HEK293 (cell line): ENCODE data around the gene LSM2.

ENCODE experiments used
- CTCF ChIA-PET: fragments of 350-600 bp; formaldehyde crosslinking; extraction: SDS; loops from one replicate; lab custom pipeline; 2021; ENCODE audit warnings: antibody characterized with exemption; lab: Yijun Ruan, JAX
- POLR2A ChIA-PET: fragments of 300-600 bp; formaldehyde crosslinking; extraction: SDS; loops from one replicate; lab custom pipeline; 2020; ENCODE audit warnings: antibody characterized with exemption, inconsistent platforms; lab: Yijun Ruan, JAX
- H3K27ac ChIP-seq: fragments of 200-500 bp; sonication (Bioruptor generic); 2 replicates; pipeline ENCODE4 v1.5.1; 2014; ENCODE audit warnings: low read depth, low read length, control low read depth, inconsistent platforms; ENCODE audit errors: extremely low read depth
- H3K36me3 ChIP-seq, 2 experiments: fragments of 200-500 bp in 1 of 2; sonication (Bioruptor generic) in 1 of 2; 1 replicate in 1 of 2; 2 replicates in 1 of 2; pipeline ENCODE4 v1.5.1; 2014 to 2017; ENCODE audit warnings: inconsistent platforms in 2 of 2, low read length in 2 of 2; ENCODE audit not compliant: control insufficient read depth in 2 of 2, insufficient read depth in 1 of 2
- H3K4me1 ChIP-seq: fragments of 200-500 bp; sonication (Bioruptor generic); 2 replicates; pipeline ENCODE4 v1.5.1; 2014; ENCODE audit warnings: mild to moderate bottlenecking, low read length, inconsistent platforms; ENCODE audit not compliant: control insufficient read depth, insufficient read depth
- H3K4me3 ChIP-seq: 2 replicates; pipeline ENCODE4 v1.5.1; 2011; ENCODE audit warnings: low read depth, mild to moderate bottlenecking, control low read depth, low read length, moderate library complexity
- H3K9me3 ChIP-seq: fragments of 200-500 bp; sonication (Bioruptor generic); 2 replicates; pipeline ENCODE4 v1.5.1; 2014; ENCODE audit warnings: low read depth, low read length, inconsistent platforms; ENCODE audit not compliant: control insufficient read depth, insufficient read depth
- GLIS1 ChIP-seq: fragments of 450-650 bp; formaldehyde crosslinking; IDR thresholded peaks from 2 replicates; pipeline ENCODE4 v1.5.1; 2016; ENCODE audit warnings: missing biosample characterization, missing genetic modification characterization
- GLIS2 ChIP-seq: fragments of 450-650 bp; formaldehyde crosslinking; IDR thresholded peaks from 2 replicates; pipeline ENCODE4 v1.5.1; 2016; ENCODE audit warnings: missing biosample characterization, missing genetic modification characterization
- KLF7 ChIP-seq: fragments of 450-650 bp; formaldehyde crosslinking; IDR thresholded peaks from 2 replicates; pipeline ENCODE4 v1.5.1; 2016; ENCODE audit warnings: missing biosample characterization, missing genetic modification characterization, borderline replicate concordance
- OSR2 ChIP-seq: fragments of 450-650 bp; formaldehyde crosslinking; IDR thresholded peaks from 2 replicates; pipeline ENCODE4 v1.5.1; 2016; ENCODE audit warnings: missing biosample characterization, missing genetic modification characterization
- PATZ1 ChIP-seq: fragments of 450-650 bp; formaldehyde crosslinking; IDR thresholded peaks from 2 replicates; pipeline ENCODE4 v1.5.1; 2016; ENCODE audit warnings: missing biosample characterization, missing genetic modification characterization
- PRDM1 ChIP-seq: fragments of 450-650 bp; formaldehyde crosslinking; IDR thresholded peaks from 2 replicates; pipeline ENCODE4; 2016; ENCODE audit warnings: missing biosample characterization, missing genetic modification characterization
- ZBTB7A ChIP-seq: fragments of 450-650 bp; formaldehyde crosslinking; IDR thresholded peaks from 2 replicates; pipeline ENCODE4 v1.5.1; 2016; ENCODE audit warnings: low read depth, missing biosample characterization, missing genetic modification characterization
- ZIC2 ChIP-seq: fragments of 450-650 bp; formaldehyde crosslinking; IDR thresholded peaks from 2 replicates; pipeline ENCODE4 v1.5.1; 2016; ENCODE audit warnings: missing biosample characterization, missing genetic modification characterization
- ZNF140 ChIP-seq: fragments of 450-650 bp; formaldehyde crosslinking; IDR thresholded peaks from 2 replicates; pipeline ENCODE4 v1.5.1; 2016; ENCODE audit warnings: missing biosample characterization, missing genetic modification characterization
- ZNF146 ChIP-seq: fragments of 450-650 bp; formaldehyde crosslinking; IDR thresholded peaks from 2 replicates; pipeline ENCODE4 v1.5.1; 2016; ENCODE audit warnings: missing biosample characterization, missing genetic modification characterization
- ZNF169 ChIP-seq: fragments of 450-650 bp; formaldehyde crosslinking; IDR thresholded peaks from 2 replicates; pipeline ENCODE4 v1.5.1; 2016; ENCODE audit warnings: missing biosample characterization, missing genetic modification characterization
- ZNF18 ChIP-seq: fragments of 450-650 bp; formaldehyde crosslinking; IDR thresholded peaks from 2 replicates; pipeline ENCODE4 v1.5.1; 2016; ENCODE audit warnings: missing biosample characterization, missing genetic modification characterization
- ZNF24 ChIP-seq: fragments of 450-650 bp; formaldehyde crosslinking; IDR thresholded peaks from 2 replicates; pipeline ENCODE4 v1.5.1; 2016; ENCODE audit warnings: missing biosample characterization, missing genetic modification characterization
- ZNF302 ChIP-seq: fragments of 450-650 bp; formaldehyde crosslinking; IDR thresholded peaks from 2 replicates; pipeline ENCODE4 v1.5.1; 2016; ENCODE audit warnings: missing biosample characterization, missing genetic modification characterization, low read depth
- ZNF324 ChIP-seq: fragments of 450-650 bp; formaldehyde crosslinking; IDR thresholded peaks from 2 replicates; pipeline ENCODE4 v1.5.1; 2016; ENCODE audit warnings: missing biosample characterization, missing genetic modification characterization
- ZNF341 ChIP-seq: fragments of 450-650 bp; formaldehyde crosslinking; IDR thresholded peaks from 2 replicates; pipeline ENCODE4; 2016; ENCODE audit warnings: low read depth, missing biosample characterization, missing genetic modification characterization
- ZNF37A ChIP-seq: fragments of 450-650 bp; IDR thresholded peaks from 2 replicates; pipeline ENCODE4 v1.5.1; 2018; ENCODE audit warnings: missing biosample characterization, missing genetic modification characterization
- ZNF501 ChIP-seq: fragments of 450-650 bp; formaldehyde crosslinking; IDR thresholded peaks from 2 replicates; pipeline ENCODE4 v1.5.1; 2016; ENCODE audit warnings: missing biosample characterization, missing genetic modification characterization
- ZNF561 ChIP-seq: fragments of 450-650 bp; IDR thresholded peaks from 2 replicates; pipeline ENCODE4 v1.5.1; 2018; ENCODE audit warnings: missing biosample characterization, missing genetic modification characterization, borderline replicate concordance
- ZNF580 ChIP-seq: fragments of 450-650 bp; formaldehyde crosslinking; IDR thresholded peaks from 2 replicates; pipeline ENCODE4 v1.5.1; 2016; ENCODE audit warnings: missing biosample characterization, missing genetic modification characterization
- ZNF600 ChIP-seq: fragments of 450-650 bp; formaldehyde crosslinking; IDR thresholded peaks from 2 replicates; pipeline ENCODE4 v1.5.1; 2016; ENCODE audit warnings: missing biosample characterization, missing genetic modification characterization
- ZNF623 ChIP-seq: fragments of 450-650 bp; formaldehyde crosslinking; IDR thresholded peaks from 2 replicates; pipeline ENCODE4 v1.5.1; 2016; ENCODE audit warnings: missing biosample characterization, missing genetic modification characterization
- ZNF629 ChIP-seq: fragments of 450-650 bp; formaldehyde crosslinking; IDR thresholded peaks from 2 replicates; pipeline ENCODE4 v1.5.1; 2017; ENCODE audit warnings: missing biosample characterization, missing genetic modification characterization
- ZNF670 ChIP-seq: fragments of 450-650 bp; formaldehyde crosslinking; IDR thresholded peaks from 2 replicates; pipeline ENCODE4 v1.5.1; 2016; ENCODE audit warnings: missing biosample characterization, missing genetic modification characterization, low read depth
- ZNF707 ChIP-seq: fragments of 450-650 bp; formaldehyde crosslinking; IDR thresholded peaks from 2 replicates; pipeline ENCODE4 v1.5.1; 2016; ENCODE audit warnings: missing biosample characterization, missing genetic modification characterization
- ZNF837 ChIP-seq: fragments of 450-650 bp; formaldehyde crosslinking; IDR thresholded peaks from 2 replicates; pipeline ENCODE4 v1.5.1; 2016; ENCODE audit warnings: missing biosample characterization, missing genetic modification characterization
- TF ChIP-seq, protein P1 (sequence below): fragments of 450-650 bp; formaldehyde crosslinking; IDR thresholded peaks from 2 replicates; pipeline ENCODE4 v1.5.1; 2016; ENCODE audit warnings: missing biosample characterization, missing genetic modification characterization
- TF ChIP-seq, protein P2 (sequence below): fragments of 450-650 bp; formaldehyde crosslinking; IDR thresholded peaks from 2 replicates; pipeline ENCODE4 v1.5.1; 2016; ENCODE audit warnings: missing biosample characterization, missing genetic modification characterization

Gene LSM2

DNA sequence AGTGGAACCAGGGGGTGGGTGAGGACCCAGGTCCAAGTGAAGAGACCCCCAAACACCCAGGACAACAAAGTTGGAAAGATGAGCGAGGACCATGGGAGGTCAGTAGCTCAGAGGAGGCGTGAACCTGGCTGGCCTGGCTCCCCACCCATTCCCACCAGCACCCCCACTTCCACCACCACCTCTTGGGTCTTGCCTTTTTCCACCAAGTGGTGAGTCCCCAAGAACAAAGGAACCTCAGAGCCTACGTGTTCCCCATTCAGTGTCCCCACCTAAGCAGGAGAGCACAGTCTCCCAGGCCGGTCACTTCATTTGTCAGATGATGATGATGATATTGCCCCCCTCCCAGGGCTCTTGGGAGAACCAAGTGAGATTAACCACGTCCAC is 29.1 kb downstream of the LSM2 start (continued):
- TF ChIP-seq, protein P1, sequence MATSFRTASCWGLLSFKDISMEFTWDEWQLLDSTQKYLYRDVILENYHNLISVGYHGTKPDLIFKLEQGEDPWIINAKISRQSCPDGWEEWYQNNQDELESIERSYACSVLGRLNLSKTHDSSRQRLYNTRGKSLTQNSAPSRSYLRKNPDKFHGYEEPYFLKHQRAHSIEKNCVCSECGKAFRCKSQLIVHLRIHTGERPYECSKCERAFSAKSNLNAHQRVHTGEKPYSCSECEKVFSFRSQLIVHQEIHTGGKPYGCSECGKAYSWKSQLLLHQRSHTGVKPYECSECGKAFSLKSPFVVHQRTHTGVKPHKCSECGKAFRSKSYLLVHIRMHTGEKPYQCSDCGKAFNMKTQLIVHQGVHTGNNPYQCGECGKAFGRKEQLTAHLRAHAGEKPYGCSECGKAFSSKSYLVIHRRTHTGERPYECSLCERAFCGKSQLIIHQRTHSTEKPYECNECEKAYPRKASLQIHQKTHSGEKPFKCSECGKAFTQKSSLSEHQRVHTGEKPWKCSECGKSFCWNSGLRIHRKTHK (tag by site-specific recombination), result no peak
- TF ChIP-seq ZNF561, result no peak
- no peak for TF ChIP-seq ZNF670 (tag by site-specific recombination)
- no peak for TF ChIP-seq PRDM1
- TF ChIP-seq, protein P2, sequence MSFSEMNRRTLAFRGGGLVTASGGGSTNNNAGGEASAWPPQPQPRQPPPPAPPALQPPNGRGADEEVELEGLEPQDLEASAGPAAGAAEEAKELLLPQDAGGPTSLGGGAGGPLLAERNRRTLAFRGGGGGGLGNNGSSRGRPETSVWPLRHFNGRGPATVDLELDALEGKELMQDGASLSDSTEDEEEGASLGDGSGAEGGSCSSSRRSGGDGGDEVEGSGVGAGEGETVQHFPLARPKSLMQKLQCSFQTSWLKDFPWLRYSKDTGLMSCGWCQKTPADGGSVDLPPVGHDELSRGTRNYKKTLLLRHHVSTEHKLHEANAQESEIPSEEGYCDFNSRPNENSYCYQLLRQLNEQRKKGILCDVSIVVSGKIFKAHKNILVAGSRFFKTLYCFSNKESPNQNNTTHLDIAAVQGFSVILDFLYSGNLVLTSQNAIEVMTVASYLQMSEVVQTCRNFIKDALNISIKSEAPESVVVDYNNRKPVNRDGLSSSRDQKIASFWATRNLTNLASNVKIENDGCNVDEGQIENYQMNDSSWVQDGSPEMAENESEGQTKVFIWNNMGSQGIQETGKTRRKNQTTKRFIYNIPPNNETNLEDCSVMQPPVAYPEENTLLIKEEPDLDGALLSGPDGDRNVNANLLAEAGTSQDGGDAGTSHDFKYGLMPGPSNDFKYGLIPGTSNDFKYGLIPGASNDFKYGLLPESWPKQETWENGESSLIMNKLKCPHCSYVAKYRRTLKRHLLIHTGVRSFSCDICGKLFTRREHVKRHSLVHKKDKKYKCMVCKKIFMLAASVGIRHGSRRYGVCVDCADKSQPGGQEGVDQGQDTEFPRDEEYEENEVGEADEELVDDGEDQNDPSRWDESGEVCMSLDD, result no peak
- TF ChIP-seq ZNF837 (tag by site-specific recombination), result no peak

GRCh38 chr6:31776989-31777666 is 29.6 kb downstream of the LSM2 start, which contains the start of gene VWA7:
VWA7 (minus strand) TSS chr6:31777328; CDS start chr6:31776779, 549 bp downstream.
- Histone ChIP-seq H3K4me3 (peak within 1 kb of the TSS; percentile 21), H3K4me1 (peaks cover 4% of the 10 kb centered on the region)
- CTCF ChIA-PET, result interaction anchor here (0.6 to 7.5 kb wide), 9 partner anchors 8 to 91 kb away, joined by 3 to 50 read pairs (median 4); partner anchors contain the start of genes LSM2 and VARS1
- TF ChIP-seq ZNF623 (tag by site-specific recombination) (no peak; the same call in 1 of the 2 replicates), ZNF24 (peak; percentile 92), PATZ1 (tag by site-specific recombination) (peak; percentile 99), PRDM1 (peak; percentile 90), ZNF140 (tag by site-specific recombination) (no peak), ZNF324 (peak; percentile 93; the same call in 1 of the 2 replicates), ZNF341 (tag by site-specific recombination) (peak; percentile 63), OSR2 (tag by site-specific recombination) (peak; percentile 29; the same call in 1 of the 2 replicates), ZNF501 (tag by site-specific recombination) (peak; percentile 76), KLF7 (tag by site-specific recombination) (peak; percentile 82; the same call in 1 of the 2 replicates), ZNF580 (no peak), GLIS1 (tag by site-specific recombination) (peak; percentile 87), ZNF302 (tag by site-specific recombination) (no peak), ZIC2 (tag by site-specific recombination) (peak; percentile 95), GLIS2 (tag by site-specific recombination) (peak; percentile 87), ZNF146 (tag by site-specific recombination) (peak; percentile 26; the same call in 1 of the 2 replicates), ZNF707 (tag by site-specific recombination) (no peak), ZNF600 (tag by site-specific recombination) (peak; percentile 93), ZNF169 (tag by site-specific recombination) (no peak), ZBTB7A (tag by site-specific recombination) (peak; percentile 83), ZNF37A (tag by site-specific recombination) (peak; percentile 93), ZNF629 (tag by site-specific recombination) (peak; percentile 97), ZNF18 (tag by site-specific recombination) (peak; percentile 29; the same call in 1 of the 2 replicates)

More at GRCh38 chr6:31776989-31777666, 29.6 kb downstream of the LSM2 start, which contains the start of gene VWA7:
- POLR2A ChIA-PET, result interaction anchor here (0.6 to 3.3 kb wide), 18 partner anchors 9 to 113 kb away, joined by 3 to 38 read pairs (median 4); partner anchors contain the start of genes CLIC1, DDAH2, HSPA1A and HSPA1B
- H3K36me3 ChIP-seq, result peaks cover 0 to 41% of the 10 kb centered on the region in 2 experiments; a peak in 2 of 3 replicates
- H3K9me3 ChIP-seq, result no peaks in the 10 kb centered on the region
- no peak within 1 kb of the TSS for H3K27ac ChIP-seq
